ENCODE data around the gene JAZF1. TPM values are rescaled to one million over a fixed set of nuclear protein-coding genes. Genes with fewer than 3 reads are reported as not detected.

JAZF1 gene
- polyA plus RNA-seq, 3 donors, result 12.1 to 18.1 (median 17.2) TPM

DNA sequence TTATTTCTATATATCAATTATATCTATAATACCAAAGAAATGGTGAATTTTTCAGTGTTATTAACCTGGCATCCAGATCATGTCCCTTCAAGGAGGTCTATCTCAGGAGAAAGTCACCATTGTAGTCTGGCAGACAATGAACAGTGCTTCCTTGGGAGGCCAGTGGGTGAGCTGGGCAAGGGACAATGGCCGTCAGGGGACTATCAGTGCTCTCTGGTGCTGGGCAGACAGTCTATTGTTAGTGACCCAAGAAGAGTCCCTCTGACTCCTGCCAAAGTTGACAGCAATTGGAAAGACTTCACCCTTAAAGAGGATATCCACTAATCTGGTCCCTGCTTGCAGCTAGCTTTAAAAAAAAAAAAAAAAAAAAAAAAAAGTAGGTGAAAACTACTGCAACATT is 7.1 kb downstream of the JAZF1 start:
- Histone ChIP-seq H3K4me1 (ENCODE audit: control insufficient read depth in 1 of 2, insufficient read depth in 2 of 2, low read length in 2 of 2) (peaks cover 2 to 8% of the 10 kb centered on the region in 2 donors), H3K27ac (ENCODE audit: low read depth in 1 of 2, low read length in 2 of 2) (no peak overlapping the region), H4K20me1 (ENCODE audit: insufficient read depth, low read length) (peaks cover 88% of the 10 kb centered on the region), H3K27me3 (ENCODE audit: control insufficient read depth in 2 of 2, insufficient read depth in 2 of 2, low read length in 2 of 2) (no peaks in the 10 kb centered on the region), H2AFZ (ENCODE audit: insufficient read depth, low read depth, low read length, poor library complexity, severe bottlenecking) (no peak overlapping the region), H3K4me3 (replicated peaks in 1 of 3; ENCODE audit: low read depth in 2 of 3, low read length in 3 of 3) (no peak overlapping the region), H3K79me2 (ENCODE audit: insufficient read depth, low read length) (peaks cover 97% of the 10 kb centered on the region), H3K9me3 (replicated peaks in 1 of 2; ENCODE audit: control insufficient read depth in 1 of 2, insufficient read depth in 1 of 2, low read length in 2 of 2) (no peaks in the 10 kb centered on the region), H3K4me2 (replicated peaks; ENCODE audit: extremely low read depth, low read length, poor library complexity, severe bottlenecking) (no peak overlapping the region), H3K9ac (ENCODE audit: insufficient read depth, low read length, poor library complexity, severe bottlenecking) (no peak overlapping the region), H3K36me3 (replicated peaks in 1 of 2; ENCODE audit: control insufficient read depth in 1 of 2, insufficient read depth in 2 of 2, low read length in 2 of 2) (peaks cover 7 to 25% of the 10 kb centered on the region in 2 donors)
- no peak for DNase-seq
- Mint-ChIP-seq H3K9me3 (no peaks in the 10 kb centered on the region), H3K36me3 (peaks cover 25 to 29% of the 10 kb centered on the region in 2 donors), H3K27me3 (ENCODE audit: low read depth in 3 of 3) (no peaks in the 10 kb centered on the region), H3K4me3 (no peak overlapping the region), H3K27ac (peak overlapping the region in 1 of 7 donors; percentile 37), H3K4me1 (peaks cover 31% of the 10 kb centered on the region)
- intact Hi-C loops (cut with micrococcal nuclease), result no loop called here
- TF ChIP-seq, protein P1, sequence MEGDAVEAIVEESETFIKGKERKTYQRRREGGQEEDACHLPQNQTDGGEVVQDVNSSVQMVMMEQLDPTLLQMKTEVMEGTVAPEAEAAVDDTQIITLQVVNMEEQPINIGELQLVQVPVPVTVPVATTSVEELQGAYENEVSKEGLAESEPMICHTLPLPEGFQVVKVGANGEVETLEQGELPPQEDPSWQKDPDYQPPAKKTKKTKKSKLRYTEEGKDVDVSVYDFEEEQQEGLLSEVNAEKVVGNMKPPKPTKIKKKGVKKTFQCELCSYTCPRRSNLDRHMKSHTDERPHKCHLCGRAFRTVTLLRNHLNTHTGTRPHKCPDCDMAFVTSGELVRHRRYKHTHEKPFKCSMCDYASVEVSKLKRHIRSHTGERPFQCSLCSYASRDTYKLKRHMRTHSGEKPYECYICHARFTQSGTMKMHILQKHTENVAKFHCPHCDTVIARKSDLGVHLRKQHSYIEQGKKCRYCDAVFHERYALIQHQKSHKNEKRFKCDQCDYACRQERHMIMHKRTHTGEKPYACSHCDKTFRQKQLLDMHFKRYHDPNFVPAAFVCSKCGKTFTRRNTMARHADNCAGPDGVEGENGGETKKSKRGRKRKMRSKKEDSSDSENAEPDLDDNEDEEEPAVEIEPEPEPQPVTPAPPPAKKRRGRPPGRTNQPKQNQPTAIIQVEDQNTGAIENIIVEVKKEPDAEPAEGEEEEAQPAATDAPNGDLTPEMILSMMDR (IDR thresholded peaks at IDR 0.05), result no peak
- WGBS (ENCODE audit: insufficient coverage), result 100% methylated on average over 1 of the region's 1 CpG

DNA sequence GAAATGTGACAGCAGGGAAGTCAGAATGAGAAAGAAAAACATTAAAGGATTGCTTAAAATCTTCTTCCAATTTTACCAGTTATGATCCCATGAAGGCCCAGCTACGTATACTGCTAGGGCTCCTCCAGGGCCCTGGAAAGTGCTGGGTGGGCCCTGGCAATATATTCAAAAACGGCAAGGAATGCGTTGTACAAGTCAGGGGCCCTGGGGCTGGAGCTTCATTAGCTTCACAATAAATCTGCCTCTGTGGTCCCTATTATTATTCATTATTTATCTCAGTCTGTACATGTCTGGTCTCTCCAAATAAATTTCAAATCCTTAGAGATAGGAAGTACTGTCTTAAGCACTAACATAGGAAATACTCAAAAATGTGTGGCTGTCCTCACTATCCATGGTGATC is 7.6 kb downstream of the JAZF1 start:
- Histone ChIP-seq H3K4me2 (replicated peaks; ENCODE audit: extremely low read depth, low read length, poor library complexity, severe bottlenecking) (no peak overlapping the region), H3K27ac (ENCODE audit: low read depth in 1 of 2, low read length in 2 of 2) (no peak overlapping the region), H3K9ac (ENCODE audit: insufficient read depth, low read length, poor library complexity, severe bottlenecking) (no peak overlapping the region), H3K9me3 (replicated peaks in 1 of 2; ENCODE audit: control insufficient read depth in 1 of 2, insufficient read depth in 1 of 2, low read length in 2 of 2) (no peaks in the 10 kb centered on the region), H2AFZ (ENCODE audit: insufficient read depth, low read depth, low read length, poor library complexity, severe bottlenecking) (no peak overlapping the region), H3K4me3 (replicated peaks in 1 of 3; ENCODE audit: low read depth in 2 of 3, low read length in 3 of 3) (no peak overlapping the region), H4K20me1 (ENCODE audit: insufficient read depth, low read length) (peaks cover 87% of the 10 kb centered on the region), H3K27me3 (ENCODE audit: control insufficient read depth in 2 of 2, insufficient read depth in 2 of 2, low read length in 2 of 2) (no peaks in the 10 kb centered on the region), H3K79me2 (ENCODE audit: insufficient read depth, low read length) (peaks cover 97% of the 10 kb centered on the region), H3K36me3 (replicated peaks in 1 of 2; ENCODE audit: control insufficient read depth in 1 of 2, insufficient read depth in 2 of 2, low read length in 2 of 2) (peaks cover 7 to 25% of the 10 kb centered on the region in 2 donors), H3K4me1 (ENCODE audit: control insufficient read depth in 1 of 2, insufficient read depth in 2 of 2, low read length in 2 of 2) (peaks cover 0 to 3% of the 10 kb centered on the region in 2 donors)
- Mint-ChIP-seq H3K4me1 (peaks cover 32% of the 10 kb centered on the region), H3K27ac (peak overlapping the region in 1 of 7 donors; percentile 46), H3K4me3 (no peak overlapping the region), H3K27me3 (ENCODE audit: low read depth in 3 of 3) (no peaks in the 10 kb centered on the region), H3K9me3 (no peaks in the 10 kb centered on the region), H3K36me3 (peaks cover 27 to 30% of the 10 kb centered on the region in 2 donors)
- TF ChIP-seq, protein P1 (IDR thresholded peaks at IDR 0.05), result no peak
- no peak for DNase-seq
- intact Hi-C loops (cut with micrococcal nuclease), result no loop called here
- WGBS (ENCODE audit: insufficient coverage), result 100% methylated on average over 1 of the region's 3 CpGs
